Omental fat pad (tissue), 4 donors: ENCODE results near the gene GFRA1. TPM values are rescaled to one million over a fixed set of nuclear protein-coding genes. Genes with fewer than 3 reads are reported as not detected.

ENCODE experiments used
- ATAC-seq: fragments of 150-250 bp; one replicate; pipeline ENCODE4 v1.9.1; 2016; ENCODE audit warnings: mild to moderate bottlenecking, moderate library complexity; ENCODE audit not compliant: low FRiP score
- DNase-seq: peaks from one replicate; pipeline ENCODE4 v3.0.0-alpha.2; 2019; ENCODE audit warnings: low spot score
- total RNA-seq, 4 donors: library from RNA; depleted of rRNA; stranded (reverse); fragments of >200 nt; gene quantifications; one replicate each; pipeline ENCODE4 v1.1.0, GENCODE V29; 2016
- TF ChIP-seq, protein P1 (sequence below), 3 donors: fragments of 450-650 bp; IDR thresholded peaks; one replicate each; pipeline ENCODE4 v1.5.1; 2016 to 2017; ENCODE audit warnings: antibody characterized with exemption in 3 of 3, mild to moderate bottlenecking in 3 of 3, moderate library complexity in 2 of 3

Gene GFRA1
- total RNA-seq, 4 donors from 2014 or later, result 35.2 to 142 (median 61.8) TPM

DNA sequence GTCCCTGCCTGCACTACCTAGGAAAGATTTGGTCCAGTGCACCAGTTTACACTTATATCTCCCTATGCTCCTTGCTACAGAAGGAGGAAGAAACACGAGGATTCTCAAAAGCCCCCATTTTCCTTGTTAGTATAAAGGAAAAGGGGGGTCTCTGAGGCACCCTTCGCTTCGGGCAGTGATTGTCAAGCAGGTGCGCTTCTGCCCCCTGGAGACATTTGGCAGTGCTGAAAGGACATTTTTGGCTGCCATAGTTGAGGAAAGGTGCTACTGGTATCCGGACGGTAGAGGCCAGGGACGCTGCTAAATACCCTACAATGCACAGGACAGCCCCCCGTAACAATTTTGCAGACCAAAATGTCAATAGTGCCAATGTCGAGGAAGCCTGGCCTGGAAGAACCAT, 193.7 kb downstream of the GFRA1 start:
- ATAC-seq (no peak), DNase-seq (no peak)
- TF ChIP-seq, protein P1, sequence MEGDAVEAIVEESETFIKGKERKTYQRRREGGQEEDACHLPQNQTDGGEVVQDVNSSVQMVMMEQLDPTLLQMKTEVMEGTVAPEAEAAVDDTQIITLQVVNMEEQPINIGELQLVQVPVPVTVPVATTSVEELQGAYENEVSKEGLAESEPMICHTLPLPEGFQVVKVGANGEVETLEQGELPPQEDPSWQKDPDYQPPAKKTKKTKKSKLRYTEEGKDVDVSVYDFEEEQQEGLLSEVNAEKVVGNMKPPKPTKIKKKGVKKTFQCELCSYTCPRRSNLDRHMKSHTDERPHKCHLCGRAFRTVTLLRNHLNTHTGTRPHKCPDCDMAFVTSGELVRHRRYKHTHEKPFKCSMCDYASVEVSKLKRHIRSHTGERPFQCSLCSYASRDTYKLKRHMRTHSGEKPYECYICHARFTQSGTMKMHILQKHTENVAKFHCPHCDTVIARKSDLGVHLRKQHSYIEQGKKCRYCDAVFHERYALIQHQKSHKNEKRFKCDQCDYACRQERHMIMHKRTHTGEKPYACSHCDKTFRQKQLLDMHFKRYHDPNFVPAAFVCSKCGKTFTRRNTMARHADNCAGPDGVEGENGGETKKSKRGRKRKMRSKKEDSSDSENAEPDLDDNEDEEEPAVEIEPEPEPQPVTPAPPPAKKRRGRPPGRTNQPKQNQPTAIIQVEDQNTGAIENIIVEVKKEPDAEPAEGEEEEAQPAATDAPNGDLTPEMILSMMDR (IDR thresholded peaks at IDR 0.05), result no peak

DNA sequence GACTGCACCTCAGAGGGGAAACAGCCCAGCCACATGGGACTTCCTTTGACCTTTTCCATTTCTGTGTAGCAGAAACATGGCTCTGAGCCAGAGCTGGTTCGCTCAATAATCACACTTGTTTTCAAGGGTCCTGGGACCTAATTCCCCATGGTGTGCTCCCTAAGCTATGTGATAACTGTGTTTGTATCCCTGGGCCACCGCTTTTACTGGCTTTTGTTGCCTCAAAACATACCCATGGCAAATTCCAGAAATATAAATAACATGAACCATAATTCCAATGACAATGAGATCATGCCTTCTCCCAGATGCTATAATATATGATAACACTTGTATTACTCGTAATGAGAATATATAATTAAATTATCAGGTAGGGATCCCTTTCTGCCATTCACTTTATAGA, 196.4 kb downstream of the GFRA1 start:
- TF ChIP-seq, protein P1 (IDR thresholded peaks at IDR 0.05), result no peak
- no peak for DNase-seq
- no peak for ATAC-seq

DNA sequence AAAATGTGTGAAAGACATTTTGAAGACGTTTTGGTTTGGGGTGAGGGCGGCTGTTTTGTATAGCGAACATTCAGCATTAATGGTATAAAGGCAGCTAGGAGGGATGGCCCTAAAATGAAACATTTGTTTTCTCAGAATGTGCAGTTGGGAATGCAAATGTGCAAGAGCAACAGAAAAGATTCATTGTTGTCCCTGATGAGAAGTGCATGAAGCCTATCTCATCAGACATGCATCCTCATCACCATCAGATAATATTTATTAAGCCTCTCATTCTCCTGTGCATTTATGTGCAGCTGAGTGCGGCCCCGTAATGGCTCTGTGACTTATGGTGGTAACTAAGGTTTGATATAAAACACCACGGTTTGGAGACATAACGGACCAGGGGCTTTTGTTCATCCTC, 199.5 kb downstream of the GFRA1 start:
- TF ChIP-seq, protein P1 (IDR thresholded peaks at IDR 0.05), result no peak
- no peak for DNase-seq
- no peak for ATAC-seq

DNA sequence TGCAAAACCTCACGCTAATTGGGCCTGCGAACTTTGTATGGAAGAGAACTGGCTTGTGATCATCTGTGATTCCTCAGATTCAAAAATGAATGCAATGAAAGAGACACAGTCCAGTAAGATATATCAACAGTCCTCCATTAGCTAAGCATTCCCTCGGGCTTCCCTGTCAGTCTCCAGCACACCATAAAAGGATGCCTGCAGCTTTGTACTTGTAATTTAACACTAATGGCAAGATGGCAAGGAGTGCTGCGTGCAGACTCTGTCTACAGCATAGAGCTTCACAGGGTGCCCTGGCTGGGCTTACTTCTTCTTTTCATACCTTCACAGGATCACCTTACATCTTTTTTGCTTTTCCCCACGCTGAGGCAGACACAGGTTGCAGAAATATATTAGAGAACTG, 200.0 kb downstream of the GFRA1 start:
- DNase-seq, result no peak
- TF ChIP-seq, protein P1 (IDR thresholded peaks at IDR 0.05), result no peak
- no peak for ATAC-seq

DNA sequence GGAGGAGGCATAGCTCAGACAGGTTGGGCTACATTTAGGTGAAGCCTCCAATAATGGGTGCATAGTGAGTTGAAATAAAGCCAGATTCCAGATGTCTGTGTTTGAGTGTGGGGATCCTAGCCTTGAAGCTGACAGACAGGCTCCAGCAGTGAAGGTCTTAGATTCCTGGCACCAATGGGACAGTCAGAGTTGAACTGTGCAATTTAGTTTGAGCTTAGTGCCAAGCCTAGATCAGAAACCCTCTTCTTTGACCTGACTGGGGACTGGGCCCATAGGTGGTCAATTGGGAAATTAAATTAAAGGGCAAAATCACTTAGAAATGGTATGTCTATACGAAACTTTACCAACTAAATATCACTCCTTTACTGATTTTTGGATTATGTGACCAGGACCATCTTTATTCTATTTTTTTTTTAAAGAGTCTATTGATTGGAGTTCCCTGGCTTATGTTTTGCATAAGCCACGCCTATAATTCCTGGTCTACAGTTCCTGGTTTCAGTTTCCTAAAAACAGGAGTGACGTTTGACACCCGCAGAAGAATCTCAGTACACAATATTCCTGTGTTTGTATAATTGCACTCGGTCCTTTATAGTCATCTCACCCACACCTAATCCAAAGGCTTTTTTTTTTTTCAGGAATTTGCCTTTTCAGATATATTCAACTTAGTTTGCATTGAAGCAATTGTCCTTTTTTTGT, 201.4 kb downstream of the GFRA1 start:
- TF ChIP-seq, protein P1 (IDR thresholded peaks at IDR 0.05), result no peak
- DNase-seq (no peak), ATAC-seq (no peak)

DNA sequence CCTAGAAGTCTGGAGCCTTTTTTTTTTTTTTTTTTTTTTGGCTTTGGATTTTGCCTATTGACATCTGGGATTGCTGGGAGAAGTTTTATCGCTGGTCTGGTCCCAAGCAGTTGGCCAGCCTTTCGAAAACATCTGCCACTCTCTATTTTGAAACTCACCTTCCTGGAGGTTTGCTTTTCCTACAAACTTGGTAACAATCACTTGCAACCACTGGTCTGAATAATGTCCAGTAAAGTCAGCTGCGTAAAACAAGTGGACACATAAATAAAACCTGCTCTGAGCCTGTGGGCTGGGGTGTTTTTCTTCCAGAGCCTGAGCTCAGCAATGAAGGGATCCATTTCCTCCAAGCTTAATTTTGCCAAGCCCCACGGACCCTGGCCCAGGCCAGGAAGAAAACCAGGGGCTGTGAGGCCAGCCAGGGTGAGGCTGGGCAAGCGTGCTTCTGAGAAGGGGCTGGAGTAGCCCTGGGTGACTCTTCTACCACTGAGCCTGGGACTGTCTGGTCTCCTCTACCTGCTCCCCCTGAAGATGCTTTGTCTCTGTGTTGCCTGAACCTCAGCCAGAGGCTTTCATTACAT, 202.2 kb downstream of the GFRA1 start:
- DNase-seq (no peak), ATAC-seq (no peak)
- TF ChIP-seq, protein P1 (IDR thresholded peaks at IDR 0.05), result no peak

DNA sequence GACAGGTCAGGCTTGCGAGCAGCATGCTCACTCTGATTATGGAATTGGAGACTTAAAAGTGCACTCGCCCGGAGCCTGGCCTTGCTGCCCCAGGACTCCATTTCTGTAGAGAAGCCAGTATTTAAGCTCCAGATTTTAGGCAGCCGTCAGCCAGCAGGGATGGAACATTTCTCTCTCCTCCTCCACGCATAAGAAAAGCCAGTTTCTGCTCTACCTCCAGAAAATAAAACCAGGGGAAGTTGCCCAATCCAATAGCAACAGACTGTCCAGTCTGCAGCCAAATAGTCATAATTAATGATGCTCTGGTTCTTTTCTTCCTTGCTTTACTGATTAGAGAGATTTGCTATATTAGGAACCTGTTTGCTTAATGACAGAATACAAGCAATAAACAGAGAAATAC, 203.2 kb downstream of the GFRA1 start:
- TF ChIP-seq, protein P1 (IDR thresholded peaks at IDR 0.05), result no peak
- no peak for DNase-seq
- peak; percentile 78 for ATAC-seq
